Loucy (cell line): Measurements from ENCODE around the gene KAT6B.

Experiments used
- CTCF ChIP-seq: fragments of 200-600 bp; sonication (generic); conservative IDR thresholded peaks from 2 replicates; pipeline ENCODE4 v1.5.1; 2014; ENCODE audit warnings: mild to moderate bottlenecking, antibody characterized with exemption, low read length
- EZH2phosphoT487 ChIP-seq: fragments of 200-600 bp; IDR thresholded peaks from 2 replicates; pipeline ENCODE4 v1.6.1; 2018; ENCODE audit warnings: antibody characterized with exemption, mild to moderate bottlenecking, moderate library complexity, borderline replicate concordance

GRCh38 chr10:74828946-74829345 is 2.5 kb downstream of the KAT6B start:
- TF ChIP-seq CTCF (no peak), EZH2phosphoT487 (no peak)
